ENCODE results near the gene RNF213.

The RNF213 gene

DNA sequence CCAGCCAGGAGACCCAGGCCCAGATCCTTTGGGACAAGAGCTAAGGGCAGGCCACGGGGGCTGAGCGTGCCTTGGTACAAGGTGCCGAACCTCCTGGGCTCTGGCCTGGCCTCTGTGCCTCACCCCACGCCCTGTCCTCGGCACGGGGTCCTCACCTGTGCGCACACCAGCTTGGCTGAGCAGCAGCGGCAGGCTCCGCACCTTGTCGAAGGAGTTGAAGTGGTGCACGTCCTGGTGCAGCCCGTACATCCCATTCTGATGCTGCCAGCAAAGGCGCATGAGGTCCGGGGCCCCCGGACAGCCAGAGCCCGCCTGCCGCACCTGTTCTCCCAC lies 45.8 kb upstream of the RNF213 start:
- TF ChIP-seq SIN3A (IDR thresholded peaks at IDR 0.05; ENCODE audit: borderline replicate concordance, insufficient read depth, low read length), result no peak
- TF ChIP-seq, protein P1, sequence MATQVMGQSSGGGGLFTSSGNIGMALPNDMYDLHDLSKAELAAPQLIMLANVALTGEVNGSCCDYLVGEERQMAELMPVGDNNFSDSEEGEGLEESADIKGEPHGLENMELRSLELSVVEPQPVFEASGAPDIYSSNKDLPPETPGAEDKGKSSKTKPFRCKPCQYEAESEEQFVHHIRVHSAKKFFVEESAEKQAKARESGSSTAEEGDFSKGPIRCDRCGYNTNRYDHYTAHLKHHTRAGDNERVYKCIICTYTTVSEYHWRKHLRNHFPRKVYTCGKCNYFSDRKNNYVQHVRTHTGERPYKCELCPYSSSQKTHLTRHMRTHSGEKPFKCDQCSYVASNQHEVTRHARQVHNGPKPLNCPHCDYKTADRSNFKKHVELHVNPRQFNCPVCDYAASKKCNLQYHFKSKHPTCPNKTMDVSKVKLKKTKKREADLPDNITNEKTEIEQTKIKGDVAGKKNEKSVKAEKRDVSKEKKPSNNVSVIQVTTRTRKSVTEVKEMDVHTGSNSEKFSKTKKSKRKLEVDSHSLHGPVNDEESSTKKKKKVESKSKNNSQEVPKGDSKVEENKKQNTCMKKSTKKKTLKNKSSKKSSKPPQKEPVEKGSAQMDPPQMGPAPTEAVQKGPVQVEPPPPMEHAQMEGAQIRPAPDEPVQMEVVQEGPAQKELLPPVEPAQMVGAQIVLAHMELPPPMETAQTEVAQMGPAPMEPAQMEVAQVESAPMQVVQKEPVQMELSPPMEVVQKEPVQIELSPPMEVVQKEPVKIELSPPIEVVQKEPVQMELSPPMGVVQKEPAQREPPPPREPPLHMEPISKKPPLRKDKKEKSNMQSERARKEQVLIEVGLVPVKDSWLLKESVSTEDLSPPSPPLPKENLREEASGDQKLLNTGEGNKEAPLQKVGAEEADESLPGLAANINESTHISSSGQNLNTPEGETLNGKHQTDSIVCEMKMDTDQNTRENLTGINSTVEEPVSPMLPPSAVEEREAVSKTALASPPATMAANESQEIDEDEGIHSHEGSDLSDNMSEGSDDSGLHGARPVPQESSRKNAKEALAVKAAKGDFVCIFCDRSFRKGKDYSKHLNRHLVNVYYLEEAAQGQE (IDR thresholded peaks at IDR 0.05; ENCODE audit: insufficient read depth in 1 of 2, low read depth in 2 of 2, low read length in 2 of 2), result no peak
- no peak for TF ChIP-seq POLR2AphosphoS5 (IDR thresholded peaks at IDR 0.05; ENCODE audit: low read depth, low read length)
- TF ChIP-seq FOXP2 (optimal IDR thresholded peaks at IDR 0.05; ENCODE audit: borderline replicate concordance, extremely low read depth, extremely low read length, insufficient read depth), result no peak
- no peak for TF ChIP-seq TAF1 (IDR thresholded peaks at IDR 0.05; ENCODE audit: borderline replicate concordance, insufficient read depth, low read length)

DNA sequence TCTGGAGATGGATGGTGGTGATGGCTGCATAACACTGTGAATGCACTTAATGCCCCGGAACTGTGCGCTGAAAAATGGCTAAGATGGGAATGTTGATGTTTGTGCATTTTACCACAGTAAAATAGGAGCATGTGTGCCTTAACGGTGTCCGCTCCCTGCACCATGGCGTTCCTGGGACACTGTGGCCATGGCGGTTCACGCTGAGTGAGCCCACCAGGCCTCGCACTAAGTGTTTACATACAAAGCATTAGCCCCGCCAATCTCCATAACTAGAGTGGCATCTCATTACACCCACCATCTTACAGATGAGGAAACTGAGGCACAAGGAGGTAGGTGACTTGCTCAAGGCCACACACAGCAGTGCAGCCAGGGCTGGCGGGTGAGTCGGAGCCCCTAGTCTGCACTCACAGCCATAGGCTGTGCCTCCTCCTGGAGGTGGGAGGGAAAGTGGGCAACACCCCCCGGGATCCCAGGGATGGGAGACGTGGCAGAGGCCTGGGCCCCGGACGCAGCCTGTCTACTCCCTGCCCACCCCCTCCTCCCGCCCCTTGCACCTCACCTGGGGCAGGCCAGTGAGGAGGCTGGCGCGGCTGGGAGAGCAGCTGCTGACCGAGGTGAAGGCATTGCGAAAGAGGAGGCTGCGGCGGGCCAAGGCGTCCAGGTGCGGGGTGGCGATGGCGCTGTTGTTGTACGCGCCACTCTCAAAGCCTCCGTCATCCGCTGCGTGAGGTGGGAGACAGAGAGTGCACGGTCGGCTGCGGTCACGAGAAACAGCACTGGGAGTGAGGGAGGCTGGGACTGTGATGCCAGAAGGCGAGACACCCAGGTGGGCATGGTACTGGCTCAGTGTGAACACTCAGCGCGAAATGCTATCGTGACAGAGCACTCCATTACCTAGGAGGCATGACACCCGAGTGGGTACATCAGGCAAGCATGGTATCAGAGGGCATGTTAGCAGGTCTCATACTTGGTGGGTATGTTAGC lies 43.9 kb upstream of the RNF213 start:
- TF ChIP-seq FOXP2 (optimal IDR thresholded peaks at IDR 0.05; ENCODE audit: borderline replicate concordance, extremely low read depth, extremely low read length, insufficient read depth) (no peak), POLR2AphosphoS5 (IDR thresholded peaks at IDR 0.05; ENCODE audit: low read depth, low read length) (no peak), TAF1 (IDR thresholded peaks at IDR 0.05; ENCODE audit: borderline replicate concordance, insufficient read depth, low read length) (no peak), SIN3A (IDR thresholded peaks at IDR 0.05; ENCODE audit: borderline replicate concordance, insufficient read depth, low read length) (no peak)
- TF ChIP-seq, protein P1 (IDR thresholded peaks at IDR 0.05; ENCODE audit: insufficient read depth in 1 of 2, low read depth in 2 of 2, low read length in 2 of 2), result no peak

DNA sequence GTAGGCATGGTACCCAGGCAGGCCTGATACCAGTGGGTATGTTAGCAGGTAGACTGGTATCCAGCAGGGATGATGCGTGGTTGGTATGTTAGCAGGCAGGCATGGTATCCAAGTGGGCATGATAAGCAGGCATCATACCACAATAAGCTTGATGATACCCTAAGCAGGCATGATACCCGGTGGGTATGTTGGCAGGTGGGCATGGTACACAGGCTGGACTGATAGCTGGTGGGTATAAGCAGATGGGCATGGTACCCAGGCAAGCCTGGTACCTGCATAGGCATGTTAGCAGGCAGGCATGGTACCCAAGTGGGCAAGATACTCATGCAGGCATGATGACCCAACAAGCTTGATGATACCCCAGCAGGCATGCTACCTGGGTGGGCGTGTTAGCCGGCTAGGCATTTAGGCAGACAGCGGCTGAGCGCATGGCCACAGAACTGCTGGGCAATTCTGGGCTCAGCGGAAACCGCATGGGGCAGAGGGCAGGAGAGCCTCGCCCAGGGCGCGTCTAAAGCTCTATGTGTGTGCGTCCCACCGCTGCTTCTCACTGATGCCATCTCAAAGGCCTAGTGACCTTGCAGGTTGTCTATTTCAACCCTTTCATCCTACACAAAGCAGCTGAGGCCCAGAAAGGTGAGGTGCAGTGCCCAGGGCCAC lies 42.8 kb upstream of the RNF213 start:
- TF ChIP-seq SIN3A (IDR thresholded peaks at IDR 0.05; ENCODE audit: borderline replicate concordance, insufficient read depth, low read length), result no peak
- no peak for TF ChIP-seq POLR2AphosphoS5 (IDR thresholded peaks at IDR 0.05; ENCODE audit: low read depth, low read length)
- TF ChIP-seq, protein P1 (IDR thresholded peaks at IDR 0.05; ENCODE audit: insufficient read depth in 1 of 2, low read depth in 2 of 2, low read length in 2 of 2), result no peak
- TF ChIP-seq TAF1 (IDR thresholded peaks at IDR 0.05; ENCODE audit: borderline replicate concordance, insufficient read depth, low read length), result no peak
- no peak for TF ChIP-seq FOXP2 (optimal IDR thresholded peaks at IDR 0.05; ENCODE audit: borderline replicate concordance, extremely low read depth, extremely low read length, insufficient read depth)

DNA sequence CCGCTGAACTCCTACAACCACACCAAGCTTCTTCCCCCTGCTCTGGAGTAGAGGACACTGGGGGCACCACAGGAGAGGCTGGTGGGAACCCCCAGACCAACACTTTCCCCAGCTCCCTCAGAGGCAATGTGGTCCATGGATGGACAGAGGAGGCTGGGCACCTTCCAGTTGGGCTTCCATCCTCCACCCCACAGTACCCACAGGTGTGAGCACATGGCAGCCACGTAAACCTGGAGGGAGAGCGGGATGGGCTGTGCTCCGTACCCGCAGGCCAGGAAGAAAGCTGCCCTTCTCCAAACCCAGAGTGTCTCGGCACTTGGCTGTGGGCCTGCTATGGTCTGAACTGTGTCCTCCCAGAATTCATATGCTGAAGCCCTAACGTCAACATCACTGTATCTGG lies 42.3 kb upstream of the RNF213 start:
- no peak for TF ChIP-seq FOXP2 (optimal IDR thresholded peaks at IDR 0.05; ENCODE audit: borderline replicate concordance, extremely low read depth, extremely low read length, insufficient read depth)
- TF ChIP-seq POLR2AphosphoS5 (IDR thresholded peaks at IDR 0.05; ENCODE audit: low read depth, low read length), result no peak
- no peak for TF ChIP-seq TAF1 (IDR thresholded peaks at IDR 0.05; ENCODE audit: borderline replicate concordance, insufficient read depth, low read length)
- TF ChIP-seq, protein P1 (IDR thresholded peaks at IDR 0.05; ENCODE audit: insufficient read depth in 1 of 2, low read depth in 2 of 2, low read length in 2 of 2), result no peak

All from PFSK-1 (cell line).